ENCODE results near the gene EHMT2.
A peak's percentile ranks its signal among the peaks of the same experiment; 100 is the strongest.
"Not testable (repeated sequence)": the region's sequence is repeated elsewhere in the genome, so short reads cannot be mapped to it uniquely, and the experiment has no call there.

EHMT2 gene

GRCh38 chr6:31897612-31898382 lies at the start of gene EHMT2:
EHMT2 (minus strand) TSS chr6:31897698; CDS start chr6:31897677, 21 bp downstream.
- peak; percentile 46; the same call in 1 of the 2 replicates for TF ChIP-seq POLR2A (IDR thresholded peaks at IDR 0.05; ENCODE audit: low read depth, low read length)
- no peak for FAIRE-seq

DNA sequence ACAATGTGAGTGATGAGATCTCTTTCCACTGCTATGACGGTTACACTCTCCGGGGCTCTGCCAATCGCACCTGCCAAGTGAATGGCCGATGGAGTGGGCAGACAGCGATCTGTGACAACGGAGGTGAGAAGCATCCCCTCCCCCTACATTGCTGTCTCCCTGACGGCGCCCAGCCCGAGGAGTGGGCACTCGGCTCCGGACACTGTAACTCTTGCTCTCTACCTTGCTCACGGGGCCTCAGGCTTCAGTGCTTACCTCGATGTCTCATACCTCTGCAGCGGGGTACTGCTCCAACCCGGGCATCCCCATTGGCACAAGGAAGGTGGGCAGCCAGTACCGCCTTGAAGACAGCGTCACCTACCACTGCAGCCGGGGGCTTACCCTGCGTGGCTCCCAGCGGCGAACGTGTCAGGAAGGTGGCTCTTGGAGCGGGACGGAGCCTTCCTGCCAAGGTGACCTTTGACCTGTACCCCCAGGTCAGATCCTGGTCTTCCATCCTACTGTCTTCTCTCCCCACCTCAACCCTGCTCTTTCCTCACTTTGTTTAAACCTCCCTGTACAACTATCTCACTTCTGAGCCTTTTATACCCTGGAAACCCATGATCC lies 49.7 kb upstream of the EHMT2 start:
- no peak for DNase-seq (ENCODE audit: insufficient read length, low spot score)
- no peak for TF ChIP-seq POLR2A (IDR thresholded peaks at IDR 0.05; ENCODE audit: low read depth, low read length)
- no peak for FAIRE-seq

More at GRCh38 chr6:31897612-31898382, at the start of gene EHMT2:
- peak; percentile 79 for DNase-seq (ENCODE audit: insufficient read length, low spot score)

- DNase-seq (ENCODE audit: insufficient read length, low spot score) = no peak
- FAIRE-seq = no peak
- no peak for TF ChIP-seq POLR2A (IDR thresholded peaks at IDR 0.05; ENCODE audit: low read depth, low read length)
Observed at GRCh38 chr6:31946370-31946885, 48.9 kb upstream of the EHMT2 start.

GRCh38 chr6:31945507-31946369 lies 48.2 kb upstream of the EHMT2 start, which contains the start of gene CFB:
CFB (plus strand) TSS chr6:31946095; CDS start chr6:31946222, 127 bp downstream.
- FAIRE-seq (peak; percentile 64), DNase-seq (ENCODE audit: insufficient read length, low spot score) (peak; percentile 96)
- no peak for TF ChIP-seq POLR2A (IDR thresholded peaks at IDR 0.05; ENCODE audit: low read depth, low read length)

DNA sequence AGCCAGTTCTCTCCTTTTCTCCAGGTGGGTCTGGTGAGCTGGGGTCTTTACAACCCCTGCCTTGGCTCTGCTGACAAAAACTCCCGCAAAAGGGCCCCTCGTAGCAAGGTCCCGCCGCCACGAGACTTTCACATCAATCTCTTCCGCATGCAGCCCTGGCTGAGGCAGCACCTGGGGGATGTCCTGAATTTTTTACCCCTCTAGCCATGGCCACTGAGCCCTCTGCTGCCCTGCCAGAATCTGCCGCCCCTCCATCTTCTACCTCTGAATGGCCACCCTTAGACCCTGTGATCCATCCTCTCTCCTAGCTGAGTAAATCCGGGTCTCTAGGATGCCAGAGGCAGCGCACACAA lies 47.6 kb upstream of the EHMT2 start:
- FAIRE-seq (no peak), DNase-seq (ENCODE audit: insufficient read length, low spot score) (no peak)
- TF ChIP-seq POLR2A (IDR thresholded peaks at IDR 0.05; ENCODE audit: low read depth, low read length) = no peak

DNA sequence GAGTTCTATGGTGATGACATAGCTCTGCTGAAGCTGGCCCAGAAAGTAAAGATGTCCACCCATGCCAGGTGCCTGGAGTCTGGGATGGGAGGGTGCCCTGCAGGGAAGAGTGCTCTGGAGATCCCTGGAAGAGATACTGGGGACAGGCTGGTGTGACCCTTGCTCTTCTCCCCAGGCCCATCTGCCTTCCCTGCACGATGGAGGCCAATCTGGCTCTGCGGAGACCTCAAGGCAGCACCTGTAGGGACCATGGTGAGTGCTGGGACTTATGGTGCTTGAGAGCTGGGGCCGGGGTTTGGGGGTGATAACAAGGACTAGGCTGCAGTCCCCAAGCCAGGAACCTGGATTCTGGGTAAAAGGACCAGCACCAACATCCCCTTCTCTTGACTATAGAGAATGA lies 46.2 kb upstream of the EHMT2 start:
- DNase-seq (ENCODE audit: insufficient read length, low spot score) (no peak), FAIRE-seq (no peak)
- no peak for TF ChIP-seq POLR2A (IDR thresholded peaks at IDR 0.05; ENCODE audit: low read depth, low read length)

DNA sequence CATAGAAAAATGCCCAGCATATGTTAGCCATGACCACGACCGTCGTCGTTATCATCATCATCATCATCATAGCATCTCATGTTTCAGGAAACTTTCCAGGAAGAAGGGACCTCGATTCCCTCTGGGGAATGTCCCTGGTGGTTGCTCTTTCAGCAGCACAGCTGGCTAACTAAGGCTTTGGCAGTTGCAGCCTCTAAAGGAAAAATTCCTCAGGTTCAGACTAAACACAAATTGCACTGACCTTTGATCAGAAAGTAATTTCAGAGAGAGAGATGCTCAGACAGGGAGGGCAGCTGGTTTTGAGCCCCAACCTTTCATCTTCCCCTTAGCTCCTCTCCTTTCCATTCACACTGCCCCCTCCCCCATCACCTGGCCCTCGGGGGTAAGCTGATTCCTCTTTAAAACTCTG lies 42.8 kb upstream of the EHMT2 start:
- FAIRE-seq (no peak), DNase-seq (ENCODE audit: insufficient read length, low spot score) (no peak)
- TF ChIP-seq POLR2A (IDR thresholded peaks at IDR 0.05; ENCODE audit: low read depth, low read length) = no peak

DNA sequence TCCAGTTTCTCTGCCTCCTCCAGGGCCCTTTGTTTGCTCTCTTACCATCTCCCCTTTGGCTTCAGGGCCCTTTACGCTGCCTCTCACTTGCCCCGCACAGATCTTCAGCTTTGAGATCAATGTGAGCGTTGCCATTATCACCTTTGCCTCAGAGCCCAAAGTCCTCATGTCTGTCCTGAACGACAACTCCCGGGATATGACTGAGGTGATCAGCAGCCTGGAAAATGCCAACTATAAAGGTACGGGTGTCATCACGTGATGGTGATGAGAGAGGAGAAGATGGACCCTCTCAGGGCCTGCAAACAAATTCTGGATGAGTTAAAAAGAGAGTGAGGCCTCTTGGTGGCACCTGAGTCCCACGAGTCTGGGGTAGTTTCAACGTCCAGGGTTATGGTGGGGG lies 38.3 kb upstream of the EHMT2 start:
- no peak for FAIRE-seq
- no peak for DNase-seq (ENCODE audit: insufficient read length, low spot score)
- TF ChIP-seq POLR2A (IDR thresholded peaks at IDR 0.05; ENCODE audit: low read depth, low read length) = no peak

- TF ChIP-seq POLR2A (IDR thresholded peaks at IDR 0.05; ENCODE audit: low read depth, low read length) = no peak
- FAIRE-seq (no peak), DNase-seq (ENCODE audit: insufficient read length, low spot score) (no peak)
Observed at GRCh38 chr6:31935021-31935420, 37.5 kb upstream of the EHMT2 start.

DNA sequence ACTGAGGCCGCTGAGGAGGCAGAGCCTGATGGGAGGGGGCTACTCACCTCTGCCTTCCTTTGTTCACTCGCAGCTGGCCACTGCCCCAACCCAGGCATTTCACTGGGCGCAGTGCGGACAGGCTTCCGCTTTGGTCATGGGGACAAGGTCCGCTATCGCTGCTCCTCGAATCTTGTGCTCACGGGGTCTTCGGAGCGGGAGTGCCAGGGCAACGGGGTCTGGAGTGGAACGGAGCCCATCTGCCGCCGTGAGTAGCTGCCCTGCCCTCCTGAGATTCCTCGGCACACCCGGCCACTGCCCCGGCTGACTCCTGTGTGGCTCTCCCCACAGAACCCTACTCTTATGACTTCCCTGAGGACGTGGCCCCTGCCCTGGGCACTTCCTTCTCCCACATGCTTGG lies 36.0 kb upstream of the EHMT2 start:
- FAIRE-seq (no peak), DNase-seq (ENCODE audit: insufficient read length, low spot score) (no peak)
- no peak for TF ChIP-seq POLR2A (IDR thresholded peaks at IDR 0.05; ENCODE audit: low read depth, low read length)

DNA sequence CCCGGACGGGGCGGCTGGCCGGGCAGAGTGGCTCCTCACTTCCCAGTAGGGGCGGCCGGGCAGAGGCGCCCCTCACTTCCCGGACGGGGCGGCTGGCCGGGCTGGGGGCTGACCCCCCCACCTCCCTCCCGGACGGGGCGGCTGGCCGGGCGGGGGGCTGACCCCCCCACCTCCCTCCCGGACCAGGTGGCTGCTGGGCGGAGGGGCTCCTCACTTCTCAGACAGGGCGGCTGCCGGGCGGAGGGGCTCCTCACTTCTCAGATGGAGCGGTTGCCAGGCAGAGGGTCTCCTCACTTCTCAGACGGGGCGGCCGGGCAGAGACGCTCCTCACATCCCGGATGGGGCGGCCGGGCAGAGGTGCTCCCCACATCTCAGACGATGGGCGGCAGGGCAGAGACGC lies 34.6 kb upstream of the EHMT2 start:
- FAIRE-seq; DNase-seq (ENCODE audit: insufficient read length, low spot score): not testable (repeated sequence)

DNA sequence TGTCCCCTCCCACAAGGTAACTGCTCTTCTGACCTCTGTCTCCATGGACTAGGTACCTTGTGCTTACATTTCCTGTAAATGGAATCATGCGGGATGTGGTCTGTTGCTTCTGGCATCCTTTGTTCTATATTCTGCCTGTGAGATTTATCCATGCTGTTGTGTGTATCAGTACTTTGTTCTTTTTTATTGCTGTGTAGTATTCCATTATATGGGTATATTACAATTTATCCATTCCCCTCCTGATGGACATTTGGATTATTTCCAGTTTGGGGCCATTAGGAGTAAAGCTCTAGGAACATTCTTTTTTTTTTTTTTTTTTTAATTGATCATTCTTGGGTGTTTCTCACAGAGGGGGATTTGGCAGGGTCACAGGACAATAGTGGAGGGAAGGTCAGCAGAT lies 33.5 kb upstream of the EHMT2 start:
- DNase-seq (ENCODE audit: insufficient read length, low spot score) (no peak), FAIRE-seq (no peak)
- no peak for TF ChIP-seq POLR2A (IDR thresholded peaks at IDR 0.05; ENCODE audit: low read depth, low read length)

- FAIRE-seq (no peak), DNase-seq (ENCODE audit: insufficient read length, low spot score) (no peak)
- no peak for TF ChIP-seq POLR2A (IDR thresholded peaks at IDR 0.05; ENCODE audit: low read depth, low read length)
Observed at GRCh38 chr6:31928672-31928939, 31.1 kb upstream of the EHMT2 start.
